GM21528 (cell line): Measurements from ENCODE around the gene RTL9.
"Not testable (repeated sequence)": the region's sequence is repeated elsewhere in the genome, so short reads cannot be mapped to it uniquely, and the experiment has no call there.

Experiments
- ATAC-seq: cut with Tn5 transposase; IDR thresholded peaks from one replicate; pipeline ENCODE4 v1.9.1; 2021; ENCODE audit warnings: mild to moderate bottlenecking, moderate library complexity; ENCODE audit not compliant: unreplicated experiment, low FRiP score

Gene RTL9

GRCh38 chrX:110358548-110358947 is at the start of gene RTL9:
Gene RTL9, plus strand, starts transcription at chrX:110358848. Its CDS starts 91,770 bp downstream, at chrX:110450618.
- no peak for ATAC-seq

GRCh38 chrX:110310000-110310790 is 48.5 kb upstream of the RTL9 start:
- ATAC-seq = peak; percentile 27

- ATAC-seq = peak; percentile 81
Measured at GRCh38 chrX:110310896-110311295, 47.8 kb upstream of the RTL9 start.

- no peak for ATAC-seq
Measured at GRCh38 chrX:110311437-110312230, 47.0 kb upstream of the RTL9 start.

- ATAC-seq = no peak
Measured at GRCh38 chrX:110315551-110315950, 43.1 kb upstream of the RTL9 start.

- ATAC-seq = no peak
Measured at GRCh38 chrX:110316351-110317060, 42.1 kb upstream of the RTL9 start.

GRCh38 chrX:110317061-110317819 is 41.4 kb upstream of the RTL9 start:
- ATAC-seq = peak; percentile 40

GRCh38 chrX:110317820-110318663 is 40.6 kb upstream of the RTL9 start, which contains the start of gene AMMECR1:
Gene AMMECR1, minus strand, starts transcription at chrX:110318085. Its CDS starts 14 bp downstream, at chrX:110318071.
- peak; percentile 81 for ATAC-seq

- ATAC-seq = peak; percentile 22
Measured at GRCh38 chrX:110318664-110318968, 40.0 kb upstream of the RTL9 start.

GRCh38 chrX:110320381-110320987 is 38.2 kb upstream of the RTL9 start:
- no peak for ATAC-seq

- ATAC-seq = no peak
Measured at GRCh38 chrX:110321081-110321480, 37.6 kb upstream of the RTL9 start.

- ATAC-seq = no peak
Measured at GRCh38 chrX:110321670-110322069, 37.0 kb upstream of the RTL9 start.

- no peak for ATAC-seq
Measured at GRCh38 chrX:110322603-110323002, 36.0 kb upstream of the RTL9 start.

- ATAC-seq = no peak
Measured at GRCh38 chrX:110326712-110327111, 31.9 kb upstream of the RTL9 start.

- no peak for ATAC-seq
Measured at GRCh38 chrX:110327336-110327735, 31.3 kb upstream of the RTL9 start.

- ATAC-seq = not testable (repeated sequence)
Measured at GRCh38 chrX:110328613-110329012, 30.0 kb upstream of the RTL9 start.

GRCh38 chrX:110331444-110332030 is 27.1 kb upstream of the RTL9 start:
- no peak for ATAC-seq

- ATAC-seq = not testable (repeated sequence)
Measured at GRCh38 chrX:110333458-110333857, 25.2 kb upstream of the RTL9 start.

GRCh38 chrX:110338935-110339334 is 19.7 kb upstream of the RTL9 start:
- ATAC-seq = no peak
